Uterus (tissue), 2 donors: ENCODE data around the gene B3GLCT.

Source experiments
- POLR2A ChIP-seq, 2 donors: fragments of 450-650 bp; IDR thresholded peaks; one replicate each; pipeline ENCODE4 v1.6.1; 2016; ENCODE audit warnings: antibody characterized with exemption in 2 of 2, mild to moderate bottlenecking in 1 of 2, moderate library complexity in 1 of 2
- TF ChIP-seq, protein P1 (sequence below), 4 experiments: fragments of 200-600 bp in 2 of 4; fragments of 450-650 bp in 2 of 4; sonication (generic) in 2 of 4; IDR thresholded peaks; one replicate each; pipeline ENCODE4 v1.5.1; 2016 to 2019; ENCODE audit warnings: antibody characterized with exemption in 4 of 4, mild to moderate bottlenecking in 2 of 4, moderate library complexity in 1 of 4

DNA sequence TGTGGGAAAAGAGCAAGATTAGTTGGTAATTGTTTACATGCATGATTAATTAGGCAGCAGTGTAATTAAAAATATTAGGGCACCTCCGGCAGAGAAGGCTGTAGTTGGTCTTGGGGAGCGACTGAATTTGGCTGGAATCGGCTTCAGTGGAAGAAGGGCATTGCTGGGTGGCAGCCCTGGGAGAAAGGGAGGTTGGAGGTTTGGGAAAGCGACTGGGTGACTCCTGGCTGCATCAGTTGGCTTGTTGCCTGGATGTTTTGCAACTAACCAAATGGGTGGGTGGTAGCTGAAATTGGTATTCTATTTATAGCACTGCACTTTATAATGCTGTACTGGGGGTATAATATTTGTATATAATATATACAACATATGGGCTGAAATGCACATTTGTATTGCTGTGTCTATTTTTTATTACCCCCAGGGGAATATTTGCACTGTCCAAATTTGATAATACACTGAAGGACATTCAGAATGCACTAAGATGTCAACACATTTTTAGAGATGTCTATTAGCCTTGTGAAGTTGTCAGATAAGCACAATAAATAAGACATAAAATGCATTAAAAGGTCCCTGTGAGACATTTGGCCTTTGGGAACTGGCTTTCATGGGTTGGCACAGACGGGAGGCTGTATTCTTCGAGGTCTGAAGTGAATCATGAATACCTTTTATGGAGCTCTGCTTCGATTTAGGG, 1.7 kb downstream of the B3GLCT start:
- TF ChIP-seq POLR2A (IDR thresholded peaks at IDR 0.05), result no peak
- TF ChIP-seq, protein P1, sequence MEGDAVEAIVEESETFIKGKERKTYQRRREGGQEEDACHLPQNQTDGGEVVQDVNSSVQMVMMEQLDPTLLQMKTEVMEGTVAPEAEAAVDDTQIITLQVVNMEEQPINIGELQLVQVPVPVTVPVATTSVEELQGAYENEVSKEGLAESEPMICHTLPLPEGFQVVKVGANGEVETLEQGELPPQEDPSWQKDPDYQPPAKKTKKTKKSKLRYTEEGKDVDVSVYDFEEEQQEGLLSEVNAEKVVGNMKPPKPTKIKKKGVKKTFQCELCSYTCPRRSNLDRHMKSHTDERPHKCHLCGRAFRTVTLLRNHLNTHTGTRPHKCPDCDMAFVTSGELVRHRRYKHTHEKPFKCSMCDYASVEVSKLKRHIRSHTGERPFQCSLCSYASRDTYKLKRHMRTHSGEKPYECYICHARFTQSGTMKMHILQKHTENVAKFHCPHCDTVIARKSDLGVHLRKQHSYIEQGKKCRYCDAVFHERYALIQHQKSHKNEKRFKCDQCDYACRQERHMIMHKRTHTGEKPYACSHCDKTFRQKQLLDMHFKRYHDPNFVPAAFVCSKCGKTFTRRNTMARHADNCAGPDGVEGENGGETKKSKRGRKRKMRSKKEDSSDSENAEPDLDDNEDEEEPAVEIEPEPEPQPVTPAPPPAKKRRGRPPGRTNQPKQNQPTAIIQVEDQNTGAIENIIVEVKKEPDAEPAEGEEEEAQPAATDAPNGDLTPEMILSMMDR (IDR thresholded peaks at IDR 0.05), result no peak
